HepG2 (cell line): ENCODE measurements around the gene PLS1. TPM values are rescaled to one million over a fixed set of nuclear protein-coding genes. Genes with fewer than 3 reads are reported as not detected.

Source experiments
- ATAC-seq: fragments of 200-7000 bp; cut with Tn5 transposase; 3 replicates; pipeline ENCODE4 v1.9.1; 2020; ENCODE audit warnings: mild to moderate bottlenecking, moderate library complexity
- BruUV-seq: library from RNA; stranded (reverse); fragments of 400-500 nt; replicated peaks from 2 replicates; lab custom pipeline; 2021; lab: Mats Ljungman, UMichigan
- CTCF ChIA-PET: fragments of 300-600 bp; formaldehyde crosslinking; extraction: SDS; loops from one replicate; lab custom pipeline; 2021; ENCODE audit warnings: low total read pairs, inconsistent platforms, low intra/inter-chr PET ratio; lab: Yijun Ruan, JAX
- POLR2A ChIA-PET: fragments of 350-600 bp; sonication (Branson Sonifier 250); formaldehyde crosslinking; loops from one replicate; lab custom pipeline; 2020; ENCODE audit warnings: antibody characterized with exemption, inconsistent platforms; lab: Yijun Ruan, JAX
- DNase-seq: peaks from one replicate; pipeline ENCODE4 v3.0.0-alpha.2; 2015; ENCODE audit warnings: low spot score
- FAIRE-seq: peaks from 3 replicates; lab custom pipeline; 2011; peaks lifted over from hg19 to GRCh38; lab: Jason Lieb, UNC
- H2AFZ ChIP-seq: one replicate; pipeline ENCODE4 v1.6.1; 2011; ENCODE audit warnings: low read length, inconsistent platforms
- H3K27ac ChIP-seq: fragments of 300-600 bp; 3 replicates; pipeline ENCODE4 v1.8.0; 2011; ENCODE audit warnings: mixed run types, mild to moderate bottlenecking, mixed read lengths, low read length, inconsistent platforms; ENCODE audit not compliant: insufficient read depth; ENCODE audit errors: extremely low read length
- H3K27me3 ChIP-seq, 2 experiments: fragments of 200-600 bp in 1 of 2; 2 replicates in 1 of 2; 3 replicates in 1 of 2; pipeline versions ENCODE4 v1.6.0 to v1.8.0; 2011; ENCODE audit warnings: low read length in 2 of 2, mild to moderate bottlenecking in 2 of 2, moderate library complexity in 2 of 2, inconsistent platforms in 1 of 2; ENCODE audit not compliant: insufficient read depth in 2 of 2, control insufficient read depth in 1 of 2
- H3K36me3 ChIP-seq, 2 experiments: fragments of 200-600 bp in 1 of 2; replicated peaks in 1 of 2; 2 replicates in 1 of 2; 3 replicates in 1 of 2; pipeline versions ENCODE4 v1.5.1 to v1.8.0; 2011; ENCODE audit warnings: low read length in 2 of 2, inconsistent platforms in 1 of 2; ENCODE audit not compliant: insufficient read depth in 2 of 2, control insufficient read depth in 1 of 2
- H3K4me1 ChIP-seq: 2 replicates; pipeline ENCODE4 v1.5.1; 2012; ENCODE audit warnings: low read length, inconsistent platforms; ENCODE audit not compliant: insufficient read depth
- H3K4me2 ChIP-seq: 2 replicates; pipeline ENCODE4 v1.6.0; 2011; ENCODE audit warnings: low read depth, low read length, inconsistent platforms
- H3K4me3 ChIP-seq, 3 experiments: fragments of 200-600 bp in 1 of 3; sonication (generic), shearing (Covaris generic) in 1 of 3; replicated peaks in 1 of 3; 2 replicates each; pipeline ENCODE4 v1.5.1; 2011 to 2016; ENCODE audit warnings: low read length in 3 of 3, inconsistent platforms in 2 of 3, low read depth in 2 of 3, mild to moderate bottlenecking in 2 of 3, control low read depth in 1 of 3, mixed read lengths in 1 of 3; ENCODE audit not compliant: insufficient read depth in 1 of 3
- H3K79me2 ChIP-seq: one replicate; pipeline ENCODE4 v1.6.1; 2011; ENCODE audit warnings: low read length, inconsistent platforms; ENCODE audit not compliant: insufficient read depth
- H3K9ac ChIP-seq: 2 replicates; pipeline ENCODE4 v1.6.0; 2011; ENCODE audit warnings: mild to moderate bottlenecking, low read depth, low read length, inconsistent platforms; ENCODE audit not compliant: insufficient read depth
- H3K9me3 ChIP-seq: 2 replicates; pipeline ENCODE4 v1.5.1; 2012; ENCODE audit warnings: mild to moderate bottlenecking, low read length
- H4K20me1 ChIP-seq: 2 replicates; pipeline ENCODE4 v1.6.0; 2011; ENCODE audit warnings: inconsistent platforms, mild to moderate bottlenecking, low read length, moderate library complexity; ENCODE audit not compliant: insufficient read depth
- ARID5B ChIP-seq: IDR thresholded peaks from 2 replicates; pipeline ENCODE4 v1.4.0; 2020; ENCODE audit warnings: mild to moderate bottlenecking, missing genetic modification reagents
- ATF7 ChIP-seq, 2 experiments: fragments of 450-650 bp in 1 of 2; sonication (generic) in 1 of 2; formaldehyde crosslinking in 1 of 2; IDR thresholded peaks; 2 replicates each; pipeline versions ENCODE4 v1.4.0 to v1.6.1; 2016 to 2020; ENCODE audit warnings: antibody characterized with exemption in 1 of 2, mild to moderate bottlenecking in 1 of 2, missing genetic modification reagents in 1 of 2
- ERF ChIP-seq: IDR thresholded peaks from 2 replicates; pipeline ENCODE4 v1.6.1; 2018; ENCODE audit warnings: missing biosample characterization, missing genetic modification reagents
- FOXP4 ChIP-seq: sonication (generic); formaldehyde crosslinking; IDR thresholded peaks from 2 replicates; pipeline ENCODE4 v1.4.0; 2020; ENCODE audit warnings: missing genetic modification reagents
- GLI4 ChIP-seq: sonication (generic); formaldehyde crosslinking; IDR thresholded peaks from 2 replicates; pipeline ENCODE4 v1.5.1; 2020; ENCODE audit warnings: missing genetic modification reagents, mild to moderate bottlenecking, moderate library complexity, borderline replicate concordance
- KMT2A ChIP-seq: sonication (generic); formaldehyde crosslinking; IDR thresholded peaks from 2 replicates; pipeline ENCODE4 v1.4.0; 2020; ENCODE audit warnings: missing genetic modification reagents
- MBD4 ChIP-seq: IDR thresholded peaks from 2 replicates; pipeline ENCODE4 v1.6.1; 2012; ENCODE audit warnings: low read length, inconsistent platforms, borderline replicate concordance
- MTF1 ChIP-seq: sonication (generic); formaldehyde crosslinking; IDR thresholded peaks from 2 replicates; pipeline ENCODE4 v1.5.0; 2020; ENCODE audit warnings: missing genetic modification reagents
- NPAS2 ChIP-seq: sonication (generic); formaldehyde crosslinking; IDR thresholded peaks from 2 replicates; pipeline ENCODE4 v1.8.0; 2022; ENCODE audit warnings: mild to moderate bottlenecking, missing genetic modification reagents, borderline replicate concordance
- NR1H2 ChIP-seq: sonication (generic); formaldehyde crosslinking; IDR thresholded peaks from 2 replicates; pipeline ENCODE4 v1.8.1; 2022; ENCODE audit warnings: low read depth, missing genetic modification reagents, borderline replicate concordance
- SRSF1 ChIP-seq: fragments of 200-400 bp; formaldehyde crosslinking; optimal IDR thresholded peaks from 2 replicates; pipeline ENCODE3; 2017; ENCODE audit warnings: mild to moderate bottlenecking, low read depth, low read length, moderate library complexity
- ZFP1 ChIP-seq: IDR thresholded peaks from 2 replicates; pipeline ENCODE4 v1.6.1; 2016
- ZNF224 ChIP-seq: sonication (generic); formaldehyde crosslinking; IDR thresholded peaks from 2 replicates; pipeline ENCODE4 v1.5.0; 2020; ENCODE audit warnings: mild to moderate bottlenecking, missing genetic modification reagents
- WGBS: methylation state at CpG from one replicate; pipeline ENCODE4 v1.1.6; 2017; ENCODE audit warnings: low lambda C conversion rate; 5-methylcytosine and 5-hydroxymethylcytosine counted together
- in situ Hi-C: cut with HindIII; loops from 2 replicates; pipeline ENCODE4 v1.10.0; 2017; ENCODE audit warnings: low pct_unique_long_range_greater_than_20kb; ENCODE audit not compliant: extremely low pct_ligation_motif_present
- intact Hi-C: fragments of 100-400 bp; cut with micrococcal nuclease; formaldehyde crosslinking; loops from one replicate; pipeline ENCODE4 v1.10.0; 2022; ENCODE audit not compliant: unreplicated experiment
- polyA plus RNA-seq, 8 experiments: library from polyadenylated mRNA; depleted of rRNA in 3 of 8; stranded (reverse) in 7 of 8; unstranded in 1 of 8; fragments of >200 nt; fragmentation: Illumina TruSeq in 4 of 8; extraction: Trizol in 4 of 8; gene quantifications; 2 replicates each; pipeline versions ENCODE4 v1.2.1 to v1.2.3, GENCODE V29; 2011 to 2016; ENCODE audit warnings: low read depth in 4 of 8, missing spikeins in 1 of 8, mixed read lengths in 1 of 8; ENCODE audit not compliant: insufficient read depth in 1 of 8
- total RNA-seq, 5 experiments: library from RNA; depleted of rRNA; stranded (reverse); fragments of >200 nt; fragmentation: Illumina TruSeq; extraction: Trizol; gene quantifications; 2 replicates each; pipeline ENCODE4 v1.2.3, GENCODE V29; 2016; ENCODE audit warnings: low read depth in 1 of 5

The PLS1 gene
- total and polyA plus RNA-seq, 2 of the 13 experiments (the other 11 are each of a cell fraction or from before 2014, with no cell fraction given): 11.2 to 21.1 TPM

GRCh38 chr3:142611206-142611605 lies 15.0 kb downstream of the PLS1 start (continued):
- TF ChIP-seq NR1H2 (CRISPR knock-in tag) (no peak), ZFP1 (CRISPR knock-in tag) (no peak), KMT2A (CRISPR knock-in tag) (no peak), FOXP4 (CRISPR knock-in tag) (no peak), ERF (CRISPR knock-in tag) (no peak), ZNF224 (CRISPR knock-in tag) (no peak)

GRCh38 chr3:142613491-142613890 lies 17.3 kb downstream of the PLS1 start:
- WGBS: 78% methylated on average over 1 of the region's 1 CpG
- no peak overlapping the region for H3K27ac ChIP-seq
- CTCF ChIA-PET: no interaction called here

More at GRCh38 chr3:142613491-142613890, 17.3 kb downstream of the PLS1 start:
- no peak overlapping the region for H3K9ac ChIP-seq
- H2AFZ ChIP-seq: no peak overlapping the region
- intact Hi-C loops: no loop called here
- no peak for FAIRE-seq
- BruUV-seq: no TSS peak
- in situ Hi-C loops: no loop called here
- no peak overlapping the region for H3K4me2 ChIP-seq
- TF ChIP-seq NPAS2: no peak
- no peak for TF ChIP-seq SRSF1
- TF ChIP-seq ATF7 (IDR thresholded peaks at IDR 0.05): no peak
- no peak for TF ChIP-seq ATF7 (CRISPR knock-in tag; IDR thresholded peaks at IDR 0.05)
- TF ChIP-seq NR1H2 (CRISPR knock-in tag): no peak
- TF ChIP-seq GLI4 (CRISPR knock-in tag): no peak
- TF ChIP-seq MBD4: no peak
- no peak for TF ChIP-seq ARID5B (CRISPR knock-in tag)
- no peak for TF ChIP-seq MTF1 (CRISPR knock-in tag)
- no peaks in the 10 kb centered on the region for H3K4me1 ChIP-seq
- no peaks in the 10 kb centered on the region for H3K27me3 ChIP-seq
- no peaks in the 10 kb centered on the region for H3K79me2 ChIP-seq
- POLR2A ChIA-PET: no interaction called here
- ATAC-seq: no peak
- no peaks in the 10 kb centered on the region for H4K20me1 ChIP-seq
- no peak for DNase-seq
- no peak overlapping the region for H3K4me3 ChIP-seq
- no peaks in the 10 kb centered on the region for H3K36me3 ChIP-seq
- no peaks in the 10 kb centered on the region for H3K9me3 ChIP-seq
